WTC11 (cell line): ENCODE data around the gene GALNT17. TPM values are rescaled to one million over a fixed set of nuclear protein-coding genes. Genes with fewer than 3 reads are reported as not detected.

Experiments used
- ATAC-seq: fragments of 200-7000 bp; cut with Tn5 transposase; 2 replicates; pipeline ENCODE4 v1.10.0; 2021; ENCODE audit warnings: mild to moderate bottlenecking, moderate library complexity
- CTCF ChIA-PET: fragments of 300-600 bp; sonication (Branson Sonifier 250); formaldehyde crosslinking; loops from one replicate; lab custom pipeline; 2021; ENCODE audit warnings: antibody characterized with exemption; lab: Charles Lee
- POLR2A ChIA-PET: fragments of 350-600 bp; sonication (Branson Sonifier 250); formaldehyde crosslinking; loops from one replicate; lab custom pipeline; 2021; ENCODE audit warnings: antibody characterized with exemption; lab: Charles Lee
- DNase-seq: peaks from one replicate; pipeline ENCODE4 v3.0.0; 2021; ENCODE audit warnings: low spot score
- H3K27ac Mint-ChIP-seq: 2 replicates; pipeline ENCODE4 v1.8.0; 2021; ENCODE audit warnings: mixed read lengths
- H3K27me3 Mint-ChIP-seq: 2 replicates; pipeline ENCODE4 v1.8.0; 2021; ENCODE audit warnings: low read depth, mild to moderate bottlenecking, moderate library complexity, mixed read lengths
- H3K36me3 Mint-ChIP-seq: 2 replicates; pipeline ENCODE4 v1.8.0; 2021; ENCODE audit warnings: mixed read lengths
- H3K4me1 Mint-ChIP-seq: 2 replicates; pipeline ENCODE4 v1.8.0; 2022; ENCODE audit warnings: mixed read lengths
- H3K4me3 Mint-ChIP-seq: 2 replicates; pipeline ENCODE4 v1.8.0; 2021; ENCODE audit warnings: mild to moderate bottlenecking, moderate library complexity, mixed read lengths
- H3K9me3 Mint-ChIP-seq: 2 replicates; pipeline ENCODE4 v1.8.0; 2021; ENCODE audit warnings: mixed read lengths
- ATF1 ChIP-seq: sonication (generic); formaldehyde crosslinking; IDR thresholded peaks from 2 replicates; pipeline ENCODE4 v1.8.1; 2023; ENCODE audit warnings: mild to moderate bottlenecking, moderate library complexity, missing genetic modification reagents
- ATF6 ChIP-seq: sonication (generic); formaldehyde crosslinking; IDR thresholded peaks from 2 replicates; pipeline ENCODE4 v1.8.1; 2023; ENCODE audit warnings: mild to moderate bottlenecking, missing genetic modification reagents
- EMX1 ChIP-seq: fragments of 250-450 bp; sonication (Bioruptor Pico); IDR thresholded peaks from 2 replicates; pipeline ENCODE4 v1.8.0; 2021; ENCODE audit warnings: mild to moderate bottlenecking
- FOXJ3 ChIP-seq: sonication (generic); formaldehyde crosslinking; IDR thresholded peaks from 2 replicates; pipeline ENCODE4 v1.9.0; 2021; ENCODE audit warnings: missing genetic modification reagents, mild to moderate bottlenecking, borderline replicate concordance
- FOXK1 ChIP-seq: sonication (generic); formaldehyde crosslinking; IDR thresholded peaks from 2 replicates; pipeline ENCODE4 v1.8.0; 2022; ENCODE audit warnings: mild to moderate bottlenecking, moderate library complexity, missing genetic modification reagents
- HMGA2 ChIP-seq: fragments of 250-450 bp; sonication (Bioruptor Pico); IDR thresholded peaks from 2 replicates; pipeline ENCODE4 v1.4.0; 2021; ENCODE audit warnings: mild to moderate bottlenecking, moderate library complexity
- HMGXB4 ChIP-seq: sonication (generic); formaldehyde crosslinking; IDR thresholded peaks from 2 replicates; pipeline ENCODE4 v1.8.1; 2023; ENCODE audit warnings: mild to moderate bottlenecking, moderate library complexity, missing genetic modification reagents
- IRF2 ChIP-seq: sonication (generic); formaldehyde crosslinking; IDR thresholded peaks from 2 replicates; pipeline ENCODE4 v1.8.0; 2022; ENCODE audit warnings: low read depth, missing genetic modification reagents, borderline replicate concordance
- MLX ChIP-seq: sonication (generic); formaldehyde crosslinking; IDR thresholded peaks from 2 replicates; pipeline ENCODE4 v1.8.1; 2023; ENCODE audit warnings: mild to moderate bottlenecking, missing genetic modification reagents, moderate library complexity
- NR1H2 ChIP-seq: sonication (generic); formaldehyde crosslinking; IDR thresholded peaks from 2 replicates; pipeline ENCODE4 v1.9.0; 2021; ENCODE audit warnings: mild to moderate bottlenecking, moderate library complexity, missing genetic modification reagents
- PREB ChIP-seq: sonication (generic); formaldehyde crosslinking; IDR thresholded peaks from 2 replicates; pipeline ENCODE4 v1.8.1; 2022; ENCODE audit warnings: mild to moderate bottlenecking, missing genetic modification reagents, moderate library complexity, borderline replicate concordance
- PRRX2 ChIP-seq: fragments of 250-450 bp; sonication (Bioruptor Pico); IDR thresholded peaks from 2 replicates; pipeline ENCODE4 v1.8.0; 2021; ENCODE audit warnings: mild to moderate bottlenecking
- RORB ChIP-seq: fragments of 250-450 bp; sonication (Bioruptor Pico); IDR thresholded peaks from 2 replicates; pipeline ENCODE4 v1.9.0; 2021; ENCODE audit warnings: mild to moderate bottlenecking
- SMAD4 ChIP-seq: sonication (generic); formaldehyde crosslinking; IDR thresholded peaks from 2 replicates; pipeline ENCODE4 v1.8.0; 2022; ENCODE audit warnings: mild to moderate bottlenecking, missing genetic modification reagents
- SP1 ChIP-seq: sonication (generic); formaldehyde crosslinking; conservative IDR thresholded peaks from 2 replicates; pipeline ENCODE4 v1.8.1; 2022; ENCODE audit warnings: missing genetic modification reagents
- TEAD4 ChIP-seq: sonication (generic); formaldehyde crosslinking; IDR thresholded peaks from 2 replicates; pipeline ENCODE4 v1.8.0; 2022; ENCODE audit warnings: mild to moderate bottlenecking, missing genetic modification reagents
- TP53 ChIP-seq: sonication (generic); formaldehyde crosslinking; IDR thresholded peaks from 2 replicates; pipeline ENCODE4 v1.8.1; 2023; ENCODE audit warnings: mild to moderate bottlenecking, missing genetic modification reagents
- USF1 ChIP-seq: sonication (generic); formaldehyde crosslinking; IDR thresholded peaks from 2 replicates; pipeline ENCODE4 v1.8.0; 2022; ENCODE audit warnings: mild to moderate bottlenecking, missing genetic modification reagents
- USF2 ChIP-seq: sonication (generic); formaldehyde crosslinking; IDR thresholded peaks from 2 replicates; pipeline ENCODE4 v1.8.1; 2023; ENCODE audit warnings: mild to moderate bottlenecking, missing genetic modification reagents, moderate library complexity
- ZNF263 ChIP-seq: sonication (generic); formaldehyde crosslinking; IDR thresholded peaks from 2 replicates; pipeline ENCODE4 v1.8.1; 2022; ENCODE audit warnings: low read depth, mild to moderate bottlenecking, moderate library complexity, missing genetic modification reagents
- ZNF281 ChIP-seq: sonication (generic); formaldehyde crosslinking; IDR thresholded peaks from 2 replicates; pipeline ENCODE4 v1.8.0; 2023; ENCODE audit warnings: mild to moderate bottlenecking, missing genetic modification reagents
- ZNF317 ChIP-seq: sonication (generic); formaldehyde crosslinking; IDR thresholded peaks from 2 replicates; pipeline ENCODE4 v1.8.1; 2023; ENCODE audit warnings: low read depth, mild to moderate bottlenecking, moderate library complexity, missing genetic modification reagents, borderline replicate concordance
- ZNF396 ChIP-seq: fragments of 250-450 bp; sonication (Bioruptor Pico); IDR thresholded peaks from 2 replicates; pipeline ENCODE4 v1.8.0; 2021; ENCODE audit warnings: mild to moderate bottlenecking, moderate library complexity, borderline replicate concordance
- total RNA-seq: library from RNA; stranded (reverse); gene quantifications from 3 replicates; pipeline ENCODE4 v1.2.3, GENCODE V29; 2021

Gene GALNT17
- total RNA-seq, 1 experiment from 2014 or later, result 61.1 TPM

- no peak for TF ChIP-seq ATF6 (CRISPR knock-in tag)
- TF ChIP-seq ZNF317 (CRISPR knock-in tag), result no peak
- no peak for TF ChIP-seq USF2
- no peak for TF ChIP-seq IRF2
- no peak for TF ChIP-seq ZNF281
Measured at GRCh38 chr7:71594736-71595135, 462.8 kb downstream of the GALNT17 start (continued).

- H3K27ac Mint-ChIP-seq, result no peak overlapping the region
- ATAC-seq (no peak), DNase-seq (no peak)
- POLR2A ChIA-PET, result no interaction called here
- H3K9me3 Mint-ChIP-seq, result peaks cover 7% of the 10 kb centered on the region; the same call in 1 of the 2 replicates
- TF ChIP-seq ATF1 (CRISPR knock-in tag) (no peak), SMAD4 (CRISPR knock-in tag) (no peak), PREB (CRISPR knock-in tag) (no peak), PRRX2 (CRISPR knock-in tag) (no peak), TEAD4 (CRISPR knock-in tag) (no peak), RORB (no peak), NR1H2 (no peak), FOXK1 (CRISPR knock-in tag) (no peak), HMGXB4 (CRISPR knock-in tag) (no peak)
- peaks cover 6% of the 10 kb centered on the region for H3K4me1 Mint-ChIP-seq
- H3K4me3 Mint-ChIP-seq, result no peak overlapping the region
- peaks cover 27% of the 10 kb centered on the region for H3K36me3 Mint-ChIP-seq
- no peaks in the 10 kb centered on the region for H3K27me3 Mint-ChIP-seq
- CTCF ChIA-PET, result no interaction called here
Measured at GRCh38 chr7:71595176-71595575, 463.2 kb downstream of the GALNT17 start.

GRCh38 chr7:71598553-71598952, 466.6 kb downstream of the GALNT17 start:
- DNase-seq (no peak), ATAC-seq (no peak)
- H3K4me1 Mint-ChIP-seq, result peaks cover 6% of the 10 kb centered on the region
- H3K27me3 Mint-ChIP-seq, result no peaks in the 10 kb centered on the region; the same call in 1 of the 2 replicates
- peaks cover 30% of the 10 kb centered on the region for H3K36me3 Mint-ChIP-seq
- H3K27ac Mint-ChIP-seq, result no peak overlapping the region; the same call in 1 of the 2 replicates
- peaks cover 14% of the 10 kb centered on the region; the same call in 1 of the 2 replicates for H3K9me3 Mint-ChIP-seq
- H3K4me3 Mint-ChIP-seq, result no peak overlapping the region
- ChIA-PET POLR2A (no interaction called here), CTCF (no interaction called here)
- TF ChIP-seq ZNF396 (CRISPR knock-in tag) (no peak), EMX1 (CRISPR knock-in tag) (no peak), MLX (CRISPR knock-in tag) (no peak), USF1 (no peak), ZNF263 (no peak), FOXJ3 (CRISPR knock-in tag) (no peak), TP53 (no peak), SP1 (CRISPR knock-in tag) (no peak), HMGA2 (CRISPR knock-in tag) (no peak), FOXK1 (CRISPR knock-in tag) (no peak), RORB (no peak)
